HL-60/S4 treated with phorbol 12-myristate 13-acetate at 8.2 ng/mL for 4 days and 3 days (cell line): Measurements from ENCODE around the gene RAI1.

Source experiments
- in situ Hi-C: fragments of 300-500 bp; cut with MboI; formaldehyde crosslinking; loops from 2 replicates; pipeline ENCODE4 v1.15.0; 2022; ENCODE audit warnings: low sequenced_read_pairs

Gene RAI1

GRCh38 chr17:17849845-17850373, 168.7 kb downstream of the RAI1 start:
- in situ Hi-C loops: no loop called here

GRCh38 chr17:17851103-17852002, 170.1 kb downstream of the RAI1 start:
- in situ Hi-C loops: no loop called here

- in situ Hi-C loops: no loop called here
Observed at GRCh38 chr17:17852930-17853329, 171.7 kb downstream of the RAI1 start.

GRCh38 chr17:17853811-17854447, 172.7 kb downstream of the RAI1 start:
- in situ Hi-C loops: no loop called here

- in situ Hi-C loops: no loop called here
Observed at GRCh38 chr17:17855976-17856375, 174.7 kb downstream of the RAI1 start.

GRCh38 chr17:17856386-17856785, 175.1 kb downstream of the RAI1 start:
- in situ Hi-C loops: no loop called here

GRCh38 chr17:17857496-17857895, 176.2 kb downstream of the RAI1 start:
- in situ Hi-C loops: no loop called here

- in situ Hi-C loops: no loop called here
Observed at GRCh38 chr17:17859909-17860765, 178.9 kb downstream of the RAI1 start.

- in situ Hi-C loops: no loop called here
Observed at GRCh38 chr17:17860766-17861107, 179.5 kb downstream of the RAI1 start.
